K562 (cell line): ENCODE results near the gene TMEM126A. TPM values are rescaled to one million over a fixed set of nuclear protein-coding genes. Genes with fewer than 3 reads are reported as not detected.

ENCODE experiments used
- ATAC-seq: fragments of 200-7000 bp; cut with Tn5 transposase; 3 replicates; pipeline ENCODE4 v1.9.1; 2020; ENCODE audit warnings: moderate library complexity
- BruUV-seq: library from RNA; stranded (reverse); fragments of 400-500 nt; replicated peaks from 2 replicates; lab custom pipeline; 2021; lab: Mats Ljungman, UMichigan
- CTCF ChIA-PET: fragments of 300-600 bp; formaldehyde crosslinking; extraction: SDS; loops from one replicate; lab custom pipeline; 2021; ENCODE audit warnings: low intra/inter-chr PET ratio; lab: Yijun Ruan, JAX
- POLR2A ChIA-PET: fragments of 300-600, 350-650 bp; sonication (Branson Sonifier 250); formaldehyde crosslinking; extraction: SDS; loops from one replicate; lab custom pipeline; 2021; ENCODE audit warnings: antibody characterized with exemption, inconsistent platforms; lab: Yijun Ruan, JAX
- DNase-seq, 4 experiments: peaks; one replicate each; pipeline versions ENCODE4 v3.0.0 to v3.0.0-alpha.2; 2011 to 2018; ENCODE audit warnings: low spot score in 3 of 4, mixed read lengths in 3 of 4; ENCODE audit errors: extremely low read depth in 1 of 4
- FAIRE-seq: peaks from 2 replicates; lab custom pipeline; 2011; peaks lifted over from hg19 to GRCh38; lab: Jason Lieb, UNC
- H2AFZ ChIP-seq: 2 replicates; pipeline ENCODE4 v1.6.0; 2011; ENCODE audit warnings: low read depth, low read length, control low read depth, inconsistent platforms
- H3K27ac ChIP-seq: fragments of 200-600 bp; 3 replicates; pipeline ENCODE4 v1.8.0; 2011; ENCODE audit warnings: low read depth, mild to moderate bottlenecking, control low read depth, inconsistent platforms, low read length, moderate library complexity, mixed read lengths; ENCODE audit errors: extremely low read depth
- H3K27me3 ChIP-seq, 2 experiments: fragments of 300-600 bp in 1 of 2; 2 replicates in 1 of 2; 3 replicates in 1 of 2; pipeline versions ENCODE4 v1.6.0 to v1.8.0; 2011; ENCODE audit warnings: inconsistent platforms in 2 of 2, low read length in 2 of 2, mild to moderate bottlenecking in 1 of 2, mixed read lengths in 1 of 2, moderate library complexity in 1 of 2; ENCODE audit not compliant: control insufficient read depth in 2 of 2, insufficient read depth in 2 of 2
- H3K36me3 ChIP-seq: fragments of 300-600 bp; 3 replicates; pipeline ENCODE4 v1.8.0; 2011; ENCODE audit warnings: mild to moderate bottlenecking, low read length, inconsistent platforms; ENCODE audit not compliant: control insufficient read depth, insufficient read depth
- H3K4me1 ChIP-seq, 2 experiments: fragments of 200-600 bp in 1 of 2; replicated peaks in 1 of 2; 2 replicates in 1 of 2; 3 replicates in 1 of 2; pipeline versions ENCODE4 v1.5.1 to v1.8.0; 2011; ENCODE audit warnings: inconsistent platforms in 2 of 2, low read length in 2 of 2, mild to moderate bottlenecking in 1 of 2, mixed read lengths in 1 of 2, moderate library complexity in 1 of 2; ENCODE audit not compliant: control insufficient read depth in 2 of 2, insufficient read depth in 2 of 2
- H3K4me2 ChIP-seq: 2 replicates; pipeline ENCODE4 v1.6.1; 2011; ENCODE audit warnings: low read length, control low read depth, inconsistent platforms, mixed read lengths; ENCODE audit not compliant: insufficient read depth
- H3K4me3 ChIP-seq: fragments of 200-600 bp; sonication (generic), shearing (Covaris generic); 2 replicates; pipeline ENCODE4 v1.5.1; 2016; ENCODE audit warnings: control low read depth, inconsistent platforms
- H3K79me2 ChIP-seq: fragments of 200-600 bp; 3 replicates; pipeline ENCODE4 v1.8.0; 2011; ENCODE audit warnings: low read length, inconsistent platforms; ENCODE audit not compliant: control insufficient read depth, insufficient read depth
- H3K9ac ChIP-seq, 2 experiments: 2 replicates each; pipeline versions ENCODE4 v1.6.0 to v1.6.1; 2011; ENCODE audit warnings: low read depth in 2 of 2, low read length in 2 of 2, control low read depth in 1 of 2, inconsistent platforms in 1 of 2, mild to moderate bottlenecking in 1 of 2, mixed read lengths in 1 of 2; ENCODE audit not compliant: insufficient read depth in 1 of 2
- H3K9me1 ChIP-seq: one replicate; pipeline ENCODE4 v1.6.0; 2011; ENCODE audit warnings: inconsistent platforms, mild to moderate bottlenecking, low read length, moderate library complexity; ENCODE audit not compliant: control insufficient read depth, insufficient read depth
- H3K9me3 ChIP-seq: replicated peaks from 2 replicates; pipeline ENCODE4 v1.5.1; 2011; ENCODE audit warnings: low read depth, low read length, inconsistent platforms; ENCODE audit not compliant: control insufficient read depth, insufficient read depth
- H4K20me1 ChIP-seq: replicated peaks from 2 replicates; pipeline ENCODE4 v1.6.1; 2011; ENCODE audit warnings: low read length, inconsistent platforms, mixed read lengths; ENCODE audit not compliant: control insufficient read depth, insufficient read depth
- BACH1 ChIP-seq: fragments of 200-800 bp; sonication (Bioruptor generic); IDR thresholded peaks from 2 replicates; pipeline ENCODE4 v1.6.1; 2016; ENCODE audit warnings: missing genetic modification characterization, missing compliant biosample characterization
- BCL6 ChIP-seq: fragments of 250-450 bp; sonication (Bioruptor Pico); IDR thresholded peaks from 2 replicates; pipeline ENCODE4 v1.4.0; 2020
- BRF1 ChIP-seq: IDR thresholded peaks from 3 replicates; pipeline ENCODE4 v1.6.1; 2011; ENCODE audit warnings: borderline replicate concordance, mild to moderate bottlenecking; ENCODE audit not compliant: insufficient read length; ENCODE audit errors: extremely low read depth
- CHD2 ChIP-seq: IDR thresholded peaks from 2 replicates; pipeline ENCODE4 v1.6.1; 2011; ENCODE audit warnings: low read depth, low read length
- CREB3 ChIP-seq: fragments of 450-650 bp; conservative IDR thresholded peaks from 2 replicates; pipeline ENCODE4 v1.6.1; 2016; ENCODE audit warnings: missing genetic modification characterization, low read depth, mild to moderate bottlenecking, missing compliant biosample characterization, moderate library complexity
- EP300 ChIP-seq: IDR thresholded peaks from 2 replicates; pipeline ENCODE4 v1.6.1; 2012; ENCODE audit warnings: low read length, improper control_type of control experiment
- ESRRA ChIP-seq: fragments of 450-650 bp; IDR thresholded peaks from 2 replicates; pipeline ENCODE4 v1.6.1; 2014; ENCODE audit warnings: low read depth, mild to moderate bottlenecking, moderate library complexity, borderline replicate concordance
- GTF2B ChIP-seq: IDR thresholded peaks from 2 replicates; pipeline ENCODE4 v1.6.1; 2011; ENCODE audit not compliant: insufficient read length; ENCODE audit errors: extremely low read depth
- MEF2D ChIP-seq: conservative IDR thresholded peaks from 2 replicates; pipeline ENCODE4 v1.6.1; 2016; ENCODE audit warnings: low read depth, missing genetic modification characterization, missing compliant biosample characterization
- MYBL2 ChIP-seq, 2 experiments: fragments of 450-650 bp in 1 of 2; sonication (generic) in 1 of 2; formaldehyde crosslinking in 1 of 2; IDR thresholded peaks; 2 replicates each; pipeline versions ENCODE4 v1.6.1 to v1.8.1; 2017 to 2022; ENCODE audit warnings: borderline replicate concordance in 1 of 2, inconsistent platforms in 1 of 2, low read depth in 1 of 2, mild to moderate bottlenecking in 1 of 2, missing genetic modification reagents in 1 of 2, moderate library complexity in 1 of 2
- NFATC3 ChIP-seq: fragments of 450-650 bp; IDR thresholded peaks from 2 replicates; pipeline ENCODE4 v1.6.1; 2017; ENCODE audit warnings: mild to moderate bottlenecking
- SMARCE1 ChIP-seq: fragments of 450-650 bp; IDR thresholded peaks from 2 replicates; pipeline ENCODE4 v1.7.1; 2016; ENCODE audit warnings: mild to moderate bottlenecking
- SOX6 ChIP-seq: fragments of 450-650 bp; IDR thresholded peaks from 2 replicates; pipeline ENCODE4 v1.6.1; 2014; ENCODE audit warnings: mild to moderate bottlenecking
- WGBS: fragments of 100-300 bp; shearing (Covaris generic); methylation state at CpG from one replicate; pipeline ENCODE4 v1.1.6; 2016; ENCODE audit warnings: low coverage, mixed read lengths; ENCODE audit not compliant: insufficient coverage; ENCODE audit errors: missing lambda C conversion rate; 5-methylcytosine and 5-hydroxymethylcytosine counted together
- in situ Hi-C: fragments of 300-500 bp; cut with MboI; formaldehyde crosslinking; loops from 4 replicates; pipeline ENCODE4 v1.15.0; 2018; ENCODE audit warnings: inconsistent platforms, mixed read lengths
- intact Hi-C: fragments of 100-400 bp; cut with micrococcal nuclease; formaldehyde crosslinking; loops from 2 replicates; pipeline ENCODE4 v1.14.2; 2022
- polyA plus RNA-seq, 8 experiments: library from polyadenylated mRNA; depleted of rRNA in 4 of 8; stranded (reverse) in 5 of 8; unstranded in 3 of 8; fragments of >200 nt; fragmentation: Nextera tagmentation in 2 of 8; fragmentation: Illumina TruSeq in 1 of 8; extraction: Ambion mirVana in 2 of 8; extraction: Trizol in 1 of 8; gene quantifications; 2 replicates each; pipeline versions ENCODE4 v1.2.1 to v1.2.3, GENCODE V29; 2011 to 2014; ENCODE audit warnings: inconsistent platforms in 1 of 8, missing spikeins in 1 of 8
- total RNA-seq, 7 experiments: library from RNA; depleted of rRNA in 6 of 7; stranded (reverse); fragments of >200 nt in 6 of 7; fragmentation: Illumina TruSeq in 2 of 7; extraction: Trizol in 2 of 7; gene quantifications; 2 replicates each; pipeline versions ENCODE4 v1.2.1 to v1.2.3, GENCODE V29; 2011 to 2021; ENCODE audit warnings: low replicate concordance in 1 of 7
- TF ChIP-seq, protein P1 (sequence below), 2 experiments: fragments of 200-800 bp in 1 of 2; sonication (Bioruptor generic) in 1 of 2; sonication (generic) in 1 of 2; formaldehyde crosslinking in 1 of 2; IDR thresholded peaks in 1 of 2; conservative IDR thresholded peaks in 1 of 2; 2 replicates each; pipeline versions ENCODE4 v1.5.0 to v1.6.1; 2016 to 2020; ENCODE audit warnings: missing compliant biosample characterization in 1 of 2, missing genetic modification characterization in 1 of 2, missing genetic modification reagents in 1 of 2
- TF ChIP-seq, protein P2 (sequence below), 3 experiments: IDR thresholded peaks in 2 of 3; conservative IDR thresholded peaks in 1 of 3; 2 replicates each; pipeline ENCODE4 v1.5.1; 2011 to 2012; ENCODE audit warnings: low read length in 3 of 3, mild to moderate bottlenecking in 3 of 3, control low read depth in 2 of 3, improper control_type of control experiment in 1 of 3, inconsistent platforms in 1 of 3, low read depth in 1 of 3, mixed read lengths in 1 of 3, moderate library complexity in 1 of 3; ENCODE audit not compliant: insufficient read depth in 2 of 3

Gene TMEM126A
- total and polyA plus RNA-seq, 9 of the 15 experiments (the other 6 are each of a cell fraction or from before 2014, with no cell fraction given), result 19.3 to 154 (median 56.3) TPM

DNA sequence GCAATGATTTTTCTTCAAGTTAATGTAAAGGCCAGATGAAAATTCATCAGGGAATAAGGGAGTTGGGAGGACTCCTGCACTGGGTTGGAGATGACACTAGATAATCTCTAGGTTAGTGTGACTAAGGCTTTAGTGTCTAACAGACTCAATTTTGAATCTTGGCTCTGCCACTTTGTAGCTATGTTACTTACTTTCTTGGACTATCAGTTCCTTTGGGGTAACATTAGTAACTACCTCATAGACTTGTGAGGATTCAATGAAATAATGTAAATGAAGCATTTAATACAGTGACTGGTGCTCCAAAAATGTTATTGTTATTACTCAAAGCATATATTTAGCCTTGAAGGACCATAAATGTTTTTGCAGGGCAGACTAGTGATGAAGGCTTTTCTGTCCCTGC is 47.8 kb downstream of the TMEM126A start (continued):
- TF ChIP-seq BRF1, result no peak
- TF ChIP-seq, protein P1, sequence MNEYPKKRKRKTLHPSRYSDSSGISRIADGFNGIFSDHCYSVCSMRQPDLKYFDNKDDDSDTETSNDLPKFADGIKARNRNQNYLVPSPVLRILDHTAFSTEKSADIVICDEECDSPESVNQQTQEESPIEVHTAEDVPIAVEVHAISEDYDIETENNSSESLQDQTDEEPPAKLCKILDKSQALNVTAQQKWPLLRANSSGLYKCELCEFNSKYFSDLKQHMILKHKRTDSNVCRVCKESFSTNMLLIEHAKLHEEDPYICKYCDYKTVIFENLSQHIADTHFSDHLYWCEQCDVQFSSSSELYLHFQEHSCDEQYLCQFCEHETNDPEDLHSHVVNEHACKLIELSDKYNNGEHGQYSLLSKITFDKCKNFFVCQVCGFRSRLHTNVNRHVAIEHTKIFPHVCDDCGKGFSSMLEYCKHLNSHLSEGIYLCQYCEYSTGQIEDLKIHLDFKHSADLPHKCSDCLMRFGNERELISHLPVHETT (CRISPR knock-in tag; conservative IDR thresholded peaks at IDR 0.05 in 1 of 2, IDR thresholded peaks at IDR 0.05 in 1 of 2), result no peak
- no peak for TF ChIP-seq SMARCE1
- TF ChIP-seq CHD2, result no peak
- no peak for TF ChIP-seq GTF2B
- TF ChIP-seq BCL6 (CRISPR knock-in tag), result no peak
- no peak for TF ChIP-seq EP300

- no peak overlapping the region for H3K27ac ChIP-seq
- 0% methylated on average over 2 of the region's 2 CpGs for WGBS
- FAIRE-seq (no peak), DNase-seq (no peak), ATAC-seq (no peak)
- no peaks in the 10 kb centered on the region for H3K79me2 ChIP-seq
- H3K36me3 ChIP-seq, result no peaks in the 10 kb centered on the region
- H3K27me3 ChIP-seq, result 0 out of 5 replicates have a peak, but pooled peaks cover 0 to 5% of the 10 kb centered on the region in 2 experiments
- BruUV-seq, result no TSS peak
- H4K20me1 ChIP-seq, result no peaks in the 10 kb centered on the region
- H3K9ac ChIP-seq, result no peak overlapping the region
- H3K4me3 ChIP-seq, result no peak overlapping the region
- no peak overlapping the region for H2AFZ ChIP-seq
- H3K9me3 ChIP-seq, result no peaks in the 10 kb centered on the region
- ChIA-PET POLR2A (no interaction called here), CTCF (no interaction called here)
- in situ Hi-C loops, result no loop called here
- no peak overlapping the region for H3K4me2 ChIP-seq
- no peaks in the 10 kb centered on the region for H3K4me1 ChIP-seq
- H3K9me1 ChIP-seq, result no peaks in the 10 kb centered on the region
- intact Hi-C loops, result no loop called here
- TF ChIP-seq, protein P1 (CRISPR knock-in tag; conservative IDR thresholded peaks at IDR 0.05 in 1 of 2, IDR thresholded peaks at IDR 0.05 in 1 of 2), result no peak
- TF ChIP-seq CREB3 (tag), result no peak
- no peak for TF ChIP-seq MEF2D (tag)
- no peak for TF ChIP-seq MYBL2 (IDR thresholded peaks at IDR 0.05; ENCODE audit: low read depth)
- no peak for TF ChIP-seq MYBL2 (CRISPR knock-in tag; IDR thresholded peaks at IDR 0.05; ENCODE audit: borderline replicate concordance)
- no peak for TF ChIP-seq NFATC3
- TF ChIP-seq ESRRA, result no peak
- TF ChIP-seq, protein P2, sequence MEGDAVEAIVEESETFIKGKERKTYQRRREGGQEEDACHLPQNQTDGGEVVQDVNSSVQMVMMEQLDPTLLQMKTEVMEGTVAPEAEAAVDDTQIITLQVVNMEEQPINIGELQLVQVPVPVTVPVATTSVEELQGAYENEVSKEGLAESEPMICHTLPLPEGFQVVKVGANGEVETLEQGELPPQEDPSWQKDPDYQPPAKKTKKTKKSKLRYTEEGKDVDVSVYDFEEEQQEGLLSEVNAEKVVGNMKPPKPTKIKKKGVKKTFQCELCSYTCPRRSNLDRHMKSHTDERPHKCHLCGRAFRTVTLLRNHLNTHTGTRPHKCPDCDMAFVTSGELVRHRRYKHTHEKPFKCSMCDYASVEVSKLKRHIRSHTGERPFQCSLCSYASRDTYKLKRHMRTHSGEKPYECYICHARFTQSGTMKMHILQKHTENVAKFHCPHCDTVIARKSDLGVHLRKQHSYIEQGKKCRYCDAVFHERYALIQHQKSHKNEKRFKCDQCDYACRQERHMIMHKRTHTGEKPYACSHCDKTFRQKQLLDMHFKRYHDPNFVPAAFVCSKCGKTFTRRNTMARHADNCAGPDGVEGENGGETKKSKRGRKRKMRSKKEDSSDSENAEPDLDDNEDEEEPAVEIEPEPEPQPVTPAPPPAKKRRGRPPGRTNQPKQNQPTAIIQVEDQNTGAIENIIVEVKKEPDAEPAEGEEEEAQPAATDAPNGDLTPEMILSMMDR (IDR thresholded peaks at IDR 0.05 in 2 of 3, conservative IDR thresholded peaks at IDR 0.05 in 1 of 3; ENCODE audit: insufficient read depth in 2 of 3, low read depth in 1 of 3, low read length in 3 of 3), result no peak
- TF ChIP-seq SOX6, result no peak
- no peak for TF ChIP-seq EP300
- TF ChIP-seq BACH1 (tag), result no peak
These were observed 50.0 kb downstream of the TMEM126A start for GRCh38 chr11:85697747-85698146.
